Nucleus accumbens (tissue), 56 donors: ENCODE measurements around the gene SERP2.

Experiments used
- DNase-seq, 56 donors: peaks; one replicate each; lab custom pipeline; 2025; lab: John Stamatoyannopoulos, UW

The SERP2 gene

DNA sequence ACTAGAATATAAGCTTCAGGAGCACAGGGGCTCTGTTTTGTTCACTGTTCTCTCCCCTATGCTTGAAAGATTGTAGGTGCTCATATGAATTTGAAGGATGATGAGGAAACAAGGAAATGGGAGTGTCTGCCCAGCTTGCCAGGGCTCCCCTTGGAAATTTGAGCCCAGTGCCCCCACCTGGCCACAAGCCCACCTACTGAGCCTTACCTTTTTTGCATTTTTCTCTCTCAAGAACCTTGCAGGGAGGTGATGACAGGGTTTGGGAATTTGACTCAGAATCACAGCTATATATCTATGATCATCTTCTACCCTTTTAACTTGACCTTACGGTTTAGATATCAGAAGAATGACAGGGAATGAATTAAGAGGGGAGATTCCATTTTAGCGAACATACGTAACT lies 33.8 kb downstream of the SERP2 start:
- DNase-seq, result no peak

GRCh38 chr13:44407891-44408290 lies 34.3 kb downstream of the SERP2 start:
- no peak for DNase-seq

DNA sequence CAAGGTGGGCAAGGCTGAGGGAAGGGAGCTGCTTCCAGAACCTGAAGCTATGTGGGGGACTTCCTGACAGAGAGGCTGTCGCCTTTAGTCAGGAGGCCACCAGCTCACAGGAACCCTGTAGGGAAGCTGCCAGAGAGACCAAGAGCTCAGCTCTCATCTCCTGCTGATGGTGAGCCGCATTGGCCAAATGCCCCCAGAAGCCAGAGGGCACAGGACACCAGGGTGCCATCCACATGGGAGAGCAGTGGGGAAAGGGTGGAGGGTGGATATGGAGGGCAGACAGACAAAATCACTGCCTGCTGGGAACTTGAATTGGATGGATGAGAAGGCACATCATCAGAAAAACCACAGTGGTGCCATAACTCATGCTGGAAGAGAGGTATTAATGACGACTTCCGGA lies 36.0 kb downstream of the SERP2 start:
- DNase-seq, result no peak

GRCh38 chr13:44410328-44410859 lies 36.8 kb downstream of the SERP2 start:
- no peak for DNase-seq

DNA sequence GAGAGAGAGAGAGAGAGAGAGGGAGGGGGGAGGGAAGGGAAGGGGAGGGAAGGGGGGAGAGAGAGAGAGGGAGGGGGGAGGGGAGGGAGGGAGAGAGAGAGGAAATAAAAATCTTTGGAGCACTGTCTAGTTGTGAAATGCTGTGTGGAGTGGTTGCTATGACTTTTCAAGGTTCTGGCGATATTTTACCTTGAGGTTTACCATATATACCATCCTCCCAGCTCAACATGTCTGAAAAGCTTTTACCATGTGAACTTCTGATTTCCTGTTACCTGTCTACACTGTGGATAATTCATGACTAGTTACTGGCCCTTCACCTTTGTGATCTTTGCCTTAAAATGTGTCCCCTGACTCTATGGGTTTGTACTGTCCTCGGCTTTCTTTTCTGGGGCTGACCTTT lies 38.2 kb downstream of the SERP2 start:
- DNase-seq, result no peak

DNA sequence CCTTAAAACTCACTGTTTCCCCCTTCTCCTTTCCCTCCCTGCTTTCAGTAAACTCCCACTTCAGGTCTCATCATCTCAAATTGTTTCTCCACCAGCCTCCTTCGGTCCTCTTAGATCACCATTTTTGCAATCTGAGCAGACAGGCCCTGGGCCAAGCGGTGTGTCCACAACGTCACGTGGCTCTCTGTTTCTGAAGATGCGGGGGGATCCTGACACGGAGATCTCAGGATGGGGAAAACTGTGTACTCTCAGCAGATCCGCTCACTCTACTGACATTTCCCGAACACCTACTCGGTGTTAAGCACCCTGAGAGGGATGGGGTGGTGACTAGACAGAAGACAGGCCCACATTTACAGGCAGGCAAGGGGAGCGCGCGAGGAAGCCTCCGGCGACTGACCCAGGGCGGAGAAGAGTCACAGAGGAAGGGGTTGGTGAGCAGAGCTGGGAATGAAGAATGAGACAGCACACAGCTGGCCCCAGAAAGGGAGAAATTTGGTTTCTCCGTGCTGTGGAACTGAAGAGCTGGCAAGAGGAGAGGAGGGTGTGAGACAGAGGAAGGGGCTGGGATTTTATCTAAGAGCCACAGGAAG lies 38.8 kb downstream of the SERP2 start:
- no peak for DNase-seq

GRCh38 chr13:44413095-44413494 lies 39.5 kb downstream of the SERP2 start:
- no peak for DNase-seq

GRCh38 chr13:44414716-44415115 lies 41.1 kb downstream of the SERP2 start:
- no peak for DNase-seq

DNA sequence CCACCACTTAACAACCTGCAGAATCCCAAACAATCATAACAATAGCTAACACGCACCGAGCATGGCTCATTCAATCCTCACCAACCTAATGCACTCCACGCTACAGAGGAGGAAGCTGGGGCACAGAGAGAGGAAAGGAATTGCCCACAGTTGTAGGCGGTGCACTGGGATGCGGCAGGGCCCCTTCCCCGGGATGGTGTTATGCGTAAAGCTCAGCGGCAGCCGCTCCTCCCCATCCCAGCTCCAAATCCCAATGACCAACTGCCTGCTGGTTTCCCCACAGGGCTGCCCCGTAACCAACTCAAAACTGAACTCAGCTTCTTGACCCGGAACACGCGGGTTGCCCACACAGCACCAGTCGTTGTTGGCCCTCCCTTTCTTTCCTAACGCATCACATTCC lies 42.2 kb downstream of the SERP2 start:
- DNase-seq, result no peak

- no peak for DNase-seq
These were observed 42.7 kb downstream of the SERP2 start for GRCh38 chr13:44416301-44416700.

GRCh38 chr13:44416744-44417143 lies 43.1 kb downstream of the SERP2 start:
- DNase-seq, result no peak

GRCh38 chr13:44417446-44417845 lies 43.8 kb downstream of the SERP2 start:
- DNase-seq, result no peak

DNA sequence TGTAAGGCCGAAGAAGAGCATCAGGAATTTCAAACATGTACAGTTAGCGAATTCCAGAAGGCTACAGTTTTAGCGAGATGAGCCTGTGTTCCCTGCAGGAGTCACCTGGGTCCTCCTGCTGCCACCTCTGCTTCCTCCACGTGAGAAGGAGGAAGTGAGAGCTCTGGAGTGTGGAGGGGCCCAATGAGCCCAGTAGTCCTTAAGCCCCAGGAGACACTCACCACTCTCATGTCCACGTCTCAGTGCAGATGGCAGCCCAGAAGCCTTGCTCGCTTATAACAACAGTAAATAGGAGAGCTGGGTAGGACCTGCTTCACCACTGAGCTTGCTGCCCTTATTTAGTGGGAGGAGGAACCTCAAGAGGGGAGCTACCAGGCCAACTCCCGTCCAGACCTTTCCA lies 44.3 kb downstream of the SERP2 start:
- no peak for DNase-seq

DNA sequence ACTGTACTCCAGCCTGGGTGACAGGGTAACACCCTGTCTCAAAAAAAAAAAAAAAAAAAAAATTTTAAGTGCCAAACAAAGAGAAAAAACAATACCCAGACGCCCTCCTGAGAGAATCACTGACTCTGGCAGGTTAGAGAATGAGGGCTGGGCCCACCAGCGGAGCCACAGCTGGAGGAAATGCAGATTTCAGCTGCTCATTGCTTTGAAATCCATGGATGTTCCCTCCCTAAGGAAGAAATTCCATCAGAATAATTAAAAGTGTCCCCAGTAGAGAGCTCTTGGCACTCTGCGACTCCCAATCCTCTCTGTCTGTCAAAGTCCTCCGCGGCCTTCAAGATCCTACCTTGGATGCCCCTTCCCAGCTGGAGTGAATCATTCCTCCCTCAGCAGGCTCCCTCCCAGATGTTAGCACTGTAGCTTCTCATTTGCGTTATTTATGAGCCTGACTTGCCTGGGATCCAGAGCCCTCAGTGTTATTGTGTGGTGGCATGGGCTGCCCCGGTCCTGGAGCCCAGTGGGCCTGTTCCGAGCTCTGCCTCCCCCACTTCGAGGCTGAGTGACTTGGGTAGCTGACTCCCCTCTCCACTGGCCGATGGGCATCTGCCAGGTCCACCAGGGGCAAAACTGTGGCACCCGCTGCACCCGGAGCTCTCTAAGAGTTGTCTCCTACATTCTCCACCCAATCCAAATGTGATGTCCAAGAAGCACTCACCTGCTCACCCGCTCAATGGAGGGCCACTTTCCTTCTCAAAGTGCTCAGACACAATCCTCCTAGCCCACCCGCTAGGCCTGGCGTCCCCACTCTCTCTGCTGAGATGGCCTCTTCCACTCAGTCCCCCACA lies 47.0 kb downstream of the SERP2 start:
- DNase-seq, result no peak

GRCh38 chr13:44421853-44422525 lies 48.4 kb downstream of the SERP2 start:
- no peak for DNase-seq

GRCh38 chr13:44422755-44423643 lies 49.4 kb downstream of the SERP2 start:
- DNase-seq, result no peak

GRCh38 chr13:44423824-44424223 lies 50.2 kb downstream of the SERP2 start:
- no peak for DNase-seq

- DNase-seq, result no peak
These were observed 51.6 kb downstream of the SERP2 start for GRCh38 chr13:44425041-44425814.

DNA sequence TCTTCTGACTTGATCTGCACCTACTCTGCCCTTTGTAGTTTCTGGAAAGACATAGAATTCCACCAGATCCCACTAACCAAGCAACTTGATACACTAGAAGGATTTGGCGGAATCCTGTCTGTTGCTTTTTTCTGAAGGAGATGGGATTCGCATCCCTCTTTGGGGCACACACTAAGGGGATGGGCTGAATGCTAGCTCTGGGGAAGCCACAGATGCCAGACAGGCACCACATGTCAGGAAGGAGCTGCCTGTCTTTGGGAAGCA lies 52.1 kb downstream of the SERP2 start:
- DNase-seq, result no peak

DNA sequence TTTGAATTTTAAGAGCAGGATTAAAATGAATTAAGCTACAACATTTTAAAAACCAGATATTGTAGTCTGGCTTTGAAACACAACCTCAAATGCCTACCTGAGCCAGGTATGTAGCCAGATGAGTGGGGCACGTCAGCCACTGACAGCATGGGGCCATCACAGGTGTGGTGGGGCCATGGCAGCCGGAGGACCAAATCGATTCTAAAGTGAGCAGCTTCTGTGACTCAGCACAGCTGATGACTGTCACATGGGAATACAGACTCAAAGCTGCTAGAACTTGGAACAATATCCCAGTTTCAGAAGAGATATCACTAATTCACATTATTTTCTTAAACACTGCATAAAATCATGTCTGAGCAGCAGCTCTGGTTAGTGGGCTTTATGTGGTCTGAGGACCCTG lies 52.8 kb downstream of the SERP2 start:
- DNase-seq, result peak in 2 of 56 donors; percentile 6 to 14
